ENCODE measurements around the gene ADAMTS6.

ADAMTS6 gene

GRCh38 chr5:65462139-65462705 lies 19.5 kb downstream of the ADAMTS6 start:
- TF ChIP-seq, protein P1, sequence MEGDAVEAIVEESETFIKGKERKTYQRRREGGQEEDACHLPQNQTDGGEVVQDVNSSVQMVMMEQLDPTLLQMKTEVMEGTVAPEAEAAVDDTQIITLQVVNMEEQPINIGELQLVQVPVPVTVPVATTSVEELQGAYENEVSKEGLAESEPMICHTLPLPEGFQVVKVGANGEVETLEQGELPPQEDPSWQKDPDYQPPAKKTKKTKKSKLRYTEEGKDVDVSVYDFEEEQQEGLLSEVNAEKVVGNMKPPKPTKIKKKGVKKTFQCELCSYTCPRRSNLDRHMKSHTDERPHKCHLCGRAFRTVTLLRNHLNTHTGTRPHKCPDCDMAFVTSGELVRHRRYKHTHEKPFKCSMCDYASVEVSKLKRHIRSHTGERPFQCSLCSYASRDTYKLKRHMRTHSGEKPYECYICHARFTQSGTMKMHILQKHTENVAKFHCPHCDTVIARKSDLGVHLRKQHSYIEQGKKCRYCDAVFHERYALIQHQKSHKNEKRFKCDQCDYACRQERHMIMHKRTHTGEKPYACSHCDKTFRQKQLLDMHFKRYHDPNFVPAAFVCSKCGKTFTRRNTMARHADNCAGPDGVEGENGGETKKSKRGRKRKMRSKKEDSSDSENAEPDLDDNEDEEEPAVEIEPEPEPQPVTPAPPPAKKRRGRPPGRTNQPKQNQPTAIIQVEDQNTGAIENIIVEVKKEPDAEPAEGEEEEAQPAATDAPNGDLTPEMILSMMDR (conservative IDR thresholded peaks at IDR 0.05), result no peak

DNA sequence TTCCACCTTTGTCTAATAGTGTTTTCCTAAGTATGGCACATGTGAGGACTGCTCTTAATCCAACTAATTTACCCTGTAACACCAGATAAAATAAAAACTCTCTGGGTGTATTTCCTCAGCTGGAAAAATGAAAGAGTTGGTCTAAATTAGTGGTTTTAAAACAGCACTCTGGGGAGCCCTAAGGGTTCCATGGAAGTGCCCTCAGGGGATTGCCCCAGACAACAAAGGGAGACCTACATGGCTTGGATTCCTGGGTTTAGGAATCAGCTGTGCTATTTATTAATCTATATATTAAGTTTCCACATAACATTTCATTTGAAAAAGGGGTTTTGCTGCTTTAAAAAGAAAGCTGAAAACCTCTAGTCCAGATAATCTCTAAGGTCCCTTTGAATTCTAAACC lies 20.2 kb downstream of the ADAMTS6 start:
- H3K27ac ChIP-seq, result no peak overlapping the region
- TF ChIP-seq, protein P1 (conservative IDR thresholded peaks at IDR 0.05), result no peak

More at GRCh38 chr5:65462139-65462705, 19.5 kb downstream of the ADAMTS6 start:
- no peak overlapping the region for H3K27ac ChIP-seq

DNA sequence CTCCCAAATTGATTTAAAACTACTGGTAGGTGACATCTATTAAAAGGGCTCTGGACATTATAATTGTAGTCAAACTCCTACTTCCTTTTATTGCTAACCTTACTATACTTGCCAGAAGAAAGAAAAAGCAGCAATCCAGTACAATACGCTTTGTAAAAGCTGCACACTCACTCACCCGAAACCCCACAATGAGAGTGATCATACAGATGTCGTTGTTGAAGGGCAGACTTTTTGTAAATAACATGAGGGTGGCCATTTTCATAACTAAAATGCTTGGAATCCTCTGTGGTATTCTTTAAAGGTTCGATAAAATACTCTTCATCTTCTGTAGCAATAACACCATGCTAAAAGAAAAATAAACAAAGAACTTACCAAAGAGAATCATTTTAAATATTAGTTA lies 21.7 kb downstream of the ADAMTS6 start:
- TF ChIP-seq, protein P1 (conservative IDR thresholded peaks at IDR 0.05), result no peak
- H3K27ac ChIP-seq, result no peak overlapping the region

DNA sequence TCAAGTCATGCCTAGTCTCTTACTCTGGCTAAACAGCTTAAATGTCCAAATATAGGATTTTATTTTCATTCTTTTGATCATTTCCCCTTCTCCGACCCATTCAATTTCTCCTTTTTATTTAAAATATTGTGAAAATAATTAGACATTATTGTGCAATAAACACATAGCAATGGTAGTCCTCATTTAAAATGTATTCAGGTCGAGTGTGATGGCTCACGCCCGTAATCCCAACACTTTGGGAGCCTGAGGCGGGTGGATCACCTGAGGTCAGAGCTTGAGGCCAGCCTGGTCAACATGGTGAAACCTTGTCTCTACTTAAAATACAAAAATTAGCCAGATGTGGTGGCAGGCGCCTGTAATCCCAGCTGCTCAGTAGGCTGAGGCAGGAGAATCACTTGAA lies 26.7 kb downstream of the ADAMTS6 start:
- TF ChIP-seq, protein P1 (conservative IDR thresholded peaks at IDR 0.05), result no peak
- H3K27ac ChIP-seq, result no peak overlapping the region

- TF ChIP-seq, protein P1 (conservative IDR thresholded peaks at IDR 0.05), result no peak
- H3K27ac ChIP-seq, result no peak overlapping the region
These were observed 30.3 kb downstream of the ADAMTS6 start for GRCh38 chr5:65451436-65451835.

DNA sequence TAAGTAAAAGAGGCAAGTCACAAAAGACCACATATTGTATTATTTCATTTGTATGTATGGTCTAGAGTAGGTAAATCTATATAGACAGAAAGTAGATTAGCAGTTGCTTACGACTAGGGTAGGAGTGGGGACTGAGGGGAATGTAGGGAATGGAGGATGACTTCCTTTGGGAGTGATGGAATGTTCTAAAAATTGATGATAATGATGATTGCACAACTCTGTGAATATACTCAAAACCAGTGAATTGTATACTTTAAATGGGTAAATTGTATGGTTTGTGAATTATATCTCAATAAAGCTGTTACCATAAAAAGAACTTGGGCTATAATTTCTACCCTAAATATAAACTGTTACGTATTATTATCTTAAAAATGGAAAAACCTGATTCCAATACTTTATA lies 35.0 kb downstream of the ADAMTS6 start:
- TF ChIP-seq, protein P1 (conservative IDR thresholded peaks at IDR 0.05), result no peak
- H3K27ac ChIP-seq, result no peak overlapping the region

DNA sequence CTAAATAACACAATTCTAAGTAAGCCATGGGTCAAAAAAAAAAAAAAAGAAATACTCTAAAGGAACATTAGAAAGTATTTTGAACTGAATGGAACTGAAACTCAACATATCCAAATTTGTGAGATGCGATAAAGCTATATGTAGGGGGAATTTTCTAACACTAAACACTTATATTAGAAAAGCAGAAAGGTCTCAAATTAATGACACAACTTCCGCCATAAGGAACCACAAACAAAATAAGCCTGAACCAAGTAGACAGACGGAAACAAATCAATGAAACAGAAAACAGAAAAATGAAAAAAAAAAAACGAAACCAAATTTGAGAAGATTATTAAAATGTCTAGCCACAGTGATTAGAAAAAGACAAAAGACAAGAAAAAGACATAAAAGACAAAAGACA lies 39.9 kb downstream of the ADAMTS6 start:
- TF ChIP-seq, protein P1 (conservative IDR thresholded peaks at IDR 0.05), result no peak
- H3K27ac ChIP-seq, result no peak overlapping the region

Measured in VCaP (cell line).